Upper lobe of left lung (tissue), 4 donors: ENCODE measurements around the gene TMEM38B.

ENCODE experiments used
- EP300 ChIP-seq, 4 donors: sonication (generic); formaldehyde crosslinking; IDR thresholded peaks; one replicate each; pipeline ENCODE4 v1.5.1; 2017; ENCODE audit warnings: antibody characterized with exemption in 4 of 4, control low read depth in 2 of 4
- POLR2A ChIP-seq, 4 donors: fragments of 450-650 bp; IDR thresholded peaks; one replicate each; pipeline ENCODE4 v1.5.1; 2016 to 2017; ENCODE audit warnings: antibody characterized with exemption in 4 of 4, mild to moderate bottlenecking in 2 of 4
- POLR2AphosphoS5 ChIP-seq, 2 donors: sonication (generic); formaldehyde crosslinking; IDR thresholded peaks; one replicate each; pipeline ENCODE4 v1.5.1; 2017; ENCODE audit warnings: antibody characterized with exemption in 2 of 2
- TF ChIP-seq, protein P1 (sequence below), 6 experiments: fragments of 450-650 bp in 4 of 6; fragments of 200-600 bp in 2 of 6; sonication (generic) in 2 of 6; IDR thresholded peaks; one replicate each; pipeline ENCODE4 v1.5.1; 2016 to 2019; ENCODE audit warnings: antibody characterized with exemption in 6 of 6

DNA sequence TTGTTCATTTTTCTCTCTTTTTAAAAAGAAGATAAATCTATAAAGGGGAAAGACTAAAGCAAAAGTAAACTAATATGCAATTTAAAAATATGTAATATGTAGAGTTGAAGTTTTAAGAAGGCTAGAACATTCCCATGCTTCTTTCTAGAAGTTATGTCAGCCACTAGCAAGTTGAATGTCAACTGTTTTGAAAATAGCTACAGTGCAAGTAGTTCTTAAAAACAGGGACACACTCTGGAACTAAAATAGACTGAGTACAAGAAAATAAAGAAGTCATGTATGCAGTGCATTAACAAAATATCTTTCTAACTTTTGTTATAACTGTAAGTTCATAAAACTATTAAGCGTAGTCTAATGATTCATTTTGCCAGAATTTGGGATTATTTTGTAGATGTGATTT lies 7.9 kb downstream of the TMEM38B start:
- TF ChIP-seq POLR2A (IDR thresholded peaks at IDR 0.05) (no peak), POLR2AphosphoS5 (IDR thresholded peaks at IDR 0.05) (no peak), EP300 (IDR thresholded peaks at IDR 0.05) (no peak)
- TF ChIP-seq, protein P1, sequence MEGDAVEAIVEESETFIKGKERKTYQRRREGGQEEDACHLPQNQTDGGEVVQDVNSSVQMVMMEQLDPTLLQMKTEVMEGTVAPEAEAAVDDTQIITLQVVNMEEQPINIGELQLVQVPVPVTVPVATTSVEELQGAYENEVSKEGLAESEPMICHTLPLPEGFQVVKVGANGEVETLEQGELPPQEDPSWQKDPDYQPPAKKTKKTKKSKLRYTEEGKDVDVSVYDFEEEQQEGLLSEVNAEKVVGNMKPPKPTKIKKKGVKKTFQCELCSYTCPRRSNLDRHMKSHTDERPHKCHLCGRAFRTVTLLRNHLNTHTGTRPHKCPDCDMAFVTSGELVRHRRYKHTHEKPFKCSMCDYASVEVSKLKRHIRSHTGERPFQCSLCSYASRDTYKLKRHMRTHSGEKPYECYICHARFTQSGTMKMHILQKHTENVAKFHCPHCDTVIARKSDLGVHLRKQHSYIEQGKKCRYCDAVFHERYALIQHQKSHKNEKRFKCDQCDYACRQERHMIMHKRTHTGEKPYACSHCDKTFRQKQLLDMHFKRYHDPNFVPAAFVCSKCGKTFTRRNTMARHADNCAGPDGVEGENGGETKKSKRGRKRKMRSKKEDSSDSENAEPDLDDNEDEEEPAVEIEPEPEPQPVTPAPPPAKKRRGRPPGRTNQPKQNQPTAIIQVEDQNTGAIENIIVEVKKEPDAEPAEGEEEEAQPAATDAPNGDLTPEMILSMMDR (IDR thresholded peaks at IDR 0.05) = no peak
